MM.1S (cell line): ENCODE data around the gene CENPU.

Experiments
- DNase-seq: peaks from one replicate; pipeline ENCODE4 v3.0.0-alpha.2; 2015
- H2AFZ ChIP-seq: fragments of 300-600 bp; sonication (generic); 2 replicates; pipeline ENCODE4 v1.6.0; 2016; ENCODE audit warnings: antibody characterized with exemption, low read length
- H3F3A ChIP-seq: fragments of 300-600 bp; sonication (generic); 2 replicates; pipeline ENCODE4 v1.6.1; 2016; ENCODE audit warnings: mild to moderate bottlenecking, antibody characterized with exemption, low read length, moderate library complexity, mixed read lengths; ENCODE audit not compliant: insufficient read depth
- H3K27ac ChIP-seq: fragments of 300-600 bp; sonication (generic); 2 replicates; pipeline ENCODE4 v1.5.1; 2016; ENCODE audit warnings: mild to moderate bottlenecking, low read length
- H3K27me3 ChIP-seq: fragments of 300-600 bp; sonication (generic); replicated peaks from 2 replicates; pipeline ENCODE4 v1.6.0; 2016; ENCODE audit warnings: low read length; ENCODE audit not compliant: insufficient read depth
- H3K36me3 ChIP-seq: fragments of 300-600 bp; sonication (generic); replicated peaks from 2 replicates; pipeline ENCODE4 v1.6.1; 2016; ENCODE audit warnings: mild to moderate bottlenecking, low read length, mixed read lengths; ENCODE audit not compliant: insufficient read depth
- H3K4me1 ChIP-seq: fragments of 300-600 bp; sonication (generic); 2 replicates; pipeline ENCODE4 v1.6.1; 2016; ENCODE audit warnings: low read length, mixed read lengths
- H3K4me2 ChIP-seq: fragments of 300-600 bp; sonication (generic); 2 replicates; pipeline ENCODE4 v1.6.0; 2016; ENCODE audit warnings: low read depth, low read length
- H3K4me3 ChIP-seq: fragments of 300-600 bp; sonication (generic); 2 replicates; pipeline ENCODE4 v1.5.1; 2016; ENCODE audit warnings: low read length, mixed read lengths
- H3K79me2 ChIP-seq: fragments of 300-600 bp; sonication (generic); 2 replicates; pipeline ENCODE4 v1.6.1; 2016; ENCODE audit warnings: mixed run types, low read length, mixed read lengths
- H3K9ac ChIP-seq: fragments of 300-600 bp; sonication (generic); 2 replicates; pipeline ENCODE4 v1.6.1; 2016; ENCODE audit warnings: low read length, mixed read lengths
- H3K9me2 ChIP-seq: fragments of 300-600 bp; sonication (generic); replicated peaks from 2 replicates; pipeline ENCODE4 v1.6.1; 2016; ENCODE audit warnings: mild to moderate bottlenecking, low read length, mixed read lengths; ENCODE audit not compliant: insufficient read depth
- H3K9me3 ChIP-seq: fragments of 300-600 bp; sonication (generic); replicated peaks from 2 replicates; pipeline ENCODE4 v1.6.1; 2016; ENCODE audit warnings: mild to moderate bottlenecking, low read length, mixed read lengths; ENCODE audit not compliant: insufficient read depth
- H4K20me1 ChIP-seq: fragments of 300-600 bp; sonication (generic); 2 replicates; pipeline ENCODE4 v1.6.1; 2016; ENCODE audit warnings: mild to moderate bottlenecking, low read length, moderate library complexity, mixed read lengths; ENCODE audit not compliant: insufficient read depth
- CTCF ChIP-seq: fragments of 300-600 bp; sonication (generic); IDR thresholded peaks from 2 replicates; pipeline ENCODE4 v1.5.1; 2016; ENCODE audit warnings: antibody characterized with exemption, low read length, mixed read lengths
- EZH2 ChIP-seq: fragments of 300-600 bp; sonication (generic); optimal IDR thresholded peaks from 2 replicates; pipeline ENCODE3; 2017; ENCODE audit warnings: low read depth, mild to moderate bottlenecking, antibody characterized with exemption, low read length, mixed read lengths
- EZH2phosphoT487 ChIP-seq: fragments of 300-600 bp; sonication (generic); IDR thresholded peaks from 2 replicates; pipeline ENCODE4 v1.6.1; 2018; ENCODE audit warnings: antibody characterized with exemption, low read length

CENPU gene

GRCh38 chr4:184778325-184778724 lies 44.4 kb upstream of the CENPU start:
- no peak overlapping the region for H3K27ac ChIP-seq
- H3F3A ChIP-seq = no peaks in the 10 kb centered on the region
- H3K9me2 ChIP-seq = no peaks in the 10 kb centered on the region
- no peak overlapping the region for H3K4me2 ChIP-seq
- no peaks in the 10 kb centered on the region for H3K4me1 ChIP-seq
- H3K9me3 ChIP-seq = no peaks in the 10 kb centered on the region
- H3K36me3 ChIP-seq = no peaks in the 10 kb centered on the region
- no peak overlapping the region for H3K9ac ChIP-seq
- H2AFZ ChIP-seq = no peak overlapping the region
- no peaks in the 10 kb centered on the region for H4K20me1 ChIP-seq
- H3K4me3 ChIP-seq = no peak overlapping the region
- no peak for TF ChIP-seq CTCF
- no peak for TF ChIP-seq EZH2
- TF ChIP-seq EZH2phosphoT487 = no peak
- DNase-seq = no peak
- no peaks in the 10 kb centered on the region for H3K79me2 ChIP-seq
- no peaks in the 10 kb centered on the region for H3K27me3 ChIP-seq

GRCh38 chr4:184776821-184777220 lies 42.9 kb upstream of the CENPU start:
- Histone ChIP-seq H3K27ac (no peak overlapping the region), H3F3A (no peaks in the 10 kb centered on the region), H3K9me2 (no peaks in the 10 kb centered on the region), H3K4me1 (no peaks in the 10 kb centered on the region), H3K4me3 (no peak overlapping the region), H3K9me3 (no peaks in the 10 kb centered on the region), H3K27me3 (no peaks in the 10 kb centered on the region), H3K4me2 (no peak overlapping the region), H4K20me1 (no peaks in the 10 kb centered on the region), H3K9ac (no peak overlapping the region), H3K79me2 (no peaks in the 10 kb centered on the region), H3K36me3 (no peaks in the 10 kb centered on the region), H2AFZ (no peak overlapping the region)
- no peak for DNase-seq
- no peak for TF ChIP-seq EZH2phosphoT487
- no peak for TF ChIP-seq CTCF
- TF ChIP-seq EZH2 = no peak

GRCh38 chr4:184775854-184776555 lies 42.1 kb upstream of the CENPU start:
- DNase-seq = no peak
- Histone ChIP-seq H3F3A (no peaks in the 10 kb centered on the region), H3K27me3 (no peaks in the 10 kb centered on the region), H3K4me2 (no peak overlapping the region), H3K9me3 (no peaks in the 10 kb centered on the region), H3K9me2 (no peaks in the 10 kb centered on the region), H4K20me1 (no peaks in the 10 kb centered on the region), H3K4me3 (no peak overlapping the region), H2AFZ (no peak overlapping the region), H3K9ac (no peak overlapping the region), H3K27ac (no peak overlapping the region), H3K36me3 (no peaks in the 10 kb centered on the region), H3K79me2 (no peaks in the 10 kb centered on the region), H3K4me1 (no peaks in the 10 kb centered on the region)
- no peak for TF ChIP-seq EZH2
- no peak for TF ChIP-seq EZH2phosphoT487
- TF ChIP-seq CTCF = no peak
